GM12872 (cell line): ENCODE measurements around the gene USP12.

Source experiments
- CTCF ChIP-seq: IDR thresholded peaks from 3 replicates; pipeline ENCODE4 v1.5.1; 2011; ENCODE audit warnings: low read depth, mild to moderate bottlenecking, low read length, moderate library complexity; ENCODE audit not compliant: insufficient read depth

Gene USP12

GRCh38 chr13:27023385-27024073, 148.1 kb downstream of the USP12 start:
- TF ChIP-seq CTCF, result no peak

- no peak for TF ChIP-seq CTCF
Observed at GRCh38 chr13:27022571-27023311, 148.9 kb downstream of the USP12 start.

- TF ChIP-seq CTCF, result no peak
Observed at GRCh38 chr13:27020415-27020814, 151.2 kb downstream of the USP12 start.

GRCh38 chr13:27018882-27019281, 152.7 kb downstream of the USP12 start:
- no peak for TF ChIP-seq CTCF

- TF ChIP-seq CTCF, result no peak
Observed at GRCh38 chr13:27018344-27018861, 153.2 kb downstream of the USP12 start.

- TF ChIP-seq CTCF, result no peak
Observed at GRCh38 chr13:27016875-27017274, 154.7 kb downstream of the USP12 start.
